ENCODE measurements around the gene TBCC. TPM values are rescaled to one million over a fixed set of nuclear protein-coding genes. Genes with fewer than 3 reads are reported as not detected.
"Not testable (repeated sequence)": the region's sequence is repeated elsewhere in the genome, so short reads cannot be mapped to it uniquely, and the experiment has no call there.

TBCC gene
- total RNA-seq, 2 donors from 2014 or later = 16.6 to 17.7 TPM

DNA sequence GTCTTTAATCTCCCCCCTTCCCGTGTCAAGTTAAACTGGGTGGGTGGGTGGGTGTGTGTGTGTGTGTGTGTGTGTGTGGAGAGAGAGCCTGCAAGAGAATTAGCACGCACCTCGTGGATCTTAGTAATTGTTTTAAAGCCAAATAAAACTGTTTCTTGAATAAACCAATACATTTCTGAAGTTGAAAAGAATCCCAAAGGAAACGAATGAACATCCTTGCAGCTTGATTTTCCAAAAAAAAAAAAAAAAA, 35.6 kb upstream of the TBCC start:
- peaks cover 27% of the 10 kb centered on the region for H3K4me1 Mint-ChIP-seq
- peaks cover 39% of the 10 kb centered on the region for H3K36me3 Mint-ChIP-seq (ENCODE audit: low read depth)
- H3K4me3 Mint-ChIP-seq = no peak overlapping the region
- H3K27ac Mint-ChIP-seq = peak overlapping the region; percentile 99
- no peaks in the 10 kb centered on the region for H3K9me3 Mint-ChIP-seq
- no peak for ATAC-seq (replicated peaks)
- no peaks in the 10 kb centered on the region for H3K27me3 Mint-ChIP-seq

- H3K4me3 Mint-ChIP-seq = no peak overlapping the region
- H3K36me3 Mint-ChIP-seq (ENCODE audit: low read depth) = peaks cover 29% of the 10 kb centered on the region
- no peaks in the 10 kb centered on the region for H3K27me3 Mint-ChIP-seq
- H3K27ac Mint-ChIP-seq = no peak overlapping the region
- ATAC-seq (replicated peaks) = no peak
- peaks cover 29% of the 10 kb centered on the region for H3K4me1 Mint-ChIP-seq
- H3K9me3 Mint-ChIP-seq = no peaks in the 10 kb centered on the region
These were observed 33.6 kb upstream of the TBCC start for GRCh38 chr6:42779521-42779920.

DNA sequence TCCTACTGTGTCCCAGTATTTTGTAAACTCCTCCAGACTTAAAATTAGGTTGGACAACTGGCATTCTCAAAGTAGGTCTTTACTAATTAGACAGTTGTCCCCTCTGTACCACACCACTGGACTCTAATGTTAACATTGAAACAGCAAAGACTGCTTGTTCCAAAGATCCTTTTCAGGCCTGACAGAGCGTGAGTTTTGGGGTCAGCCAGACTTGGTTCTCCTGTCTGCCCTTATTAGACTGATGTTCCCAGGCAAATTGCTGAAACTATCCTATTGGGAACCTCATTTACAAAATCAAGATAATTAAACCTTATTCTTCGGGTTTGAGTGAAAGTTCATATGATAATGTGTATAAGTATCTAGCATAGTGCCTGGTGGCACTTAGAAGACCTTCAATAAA, 32.2 kb upstream of the TBCC start:
- Mint-ChIP-seq H3K36me3 (ENCODE audit: low read depth) (peaks cover 17% of the 10 kb centered on the region), H3K9me3 (no peaks in the 10 kb centered on the region), H3K27ac (no peak overlapping the region), H3K4me1 (peaks cover 34% of the 10 kb centered on the region), H3K27me3 (no peaks in the 10 kb centered on the region), H3K4me3 (no peak overlapping the region)
- no peak for ATAC-seq (replicated peaks)

DNA sequence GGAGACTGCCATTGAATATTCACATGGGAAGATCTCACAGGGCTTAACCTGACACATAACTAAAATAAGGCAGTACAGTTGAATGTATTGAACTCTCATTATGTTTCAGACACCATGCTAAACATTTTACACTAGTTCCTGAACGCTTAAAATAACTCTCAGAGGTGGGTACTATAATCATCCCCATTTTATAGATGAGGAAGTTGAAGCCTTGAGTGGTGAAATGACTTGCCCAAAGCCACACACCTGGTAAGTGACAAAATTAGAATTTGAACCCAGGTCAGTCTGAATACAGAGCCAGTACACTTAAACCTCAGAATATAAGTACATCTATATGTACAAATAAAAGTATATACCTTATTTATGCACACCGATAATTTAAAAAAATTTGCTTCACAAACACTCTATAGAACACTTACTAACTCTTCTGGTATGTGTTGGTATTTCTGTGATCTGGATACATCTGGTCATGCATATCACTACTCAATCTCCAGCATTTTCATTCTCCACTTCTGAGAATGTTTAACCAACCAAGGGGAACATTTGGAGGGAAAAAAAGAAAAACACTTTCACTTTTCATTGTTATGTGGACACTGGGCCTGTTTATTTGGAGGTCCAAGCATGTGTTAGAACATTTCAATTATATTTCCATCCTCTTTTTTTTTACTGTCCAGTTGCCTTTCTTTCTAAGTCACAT, 31.4 kb upstream of the TBCC start:
- peak; percentile 9 for ATAC-seq (replicated peaks)
- H3K4me3 Mint-ChIP-seq = peak overlapping the region; percentile 43
- H3K27me3 Mint-ChIP-seq = no peaks in the 10 kb centered on the region
- peaks cover 11% of the 10 kb centered on the region for H3K36me3 Mint-ChIP-seq (ENCODE audit: low read depth)
- H3K9me3 Mint-ChIP-seq = no peaks in the 10 kb centered on the region
- H3K27ac Mint-ChIP-seq = peak overlapping the region; percentile 37
- peaks cover 40% of the 10 kb centered on the region for H3K4me1 Mint-ChIP-seq

- Mint-ChIP-seq H3K27ac (peak overlapping the region; percentile 91), H3K4me1 (peaks cover 47% of the 10 kb centered on the region), H3K4me3 (peak overlapping the region; percentile 81)
- peak; percentile 73 for ATAC-seq (replicated peaks)
- not testable (repeated sequence) for H3K27me3 Mint-ChIP-seq; H3K36me3 Mint-ChIP-seq (ENCODE audit: low read depth); H3K9me3 Mint-ChIP-seq
These were observed 29.1 kb upstream of the TBCC start for GRCh38 chr6:42774821-42775487.

DNA sequence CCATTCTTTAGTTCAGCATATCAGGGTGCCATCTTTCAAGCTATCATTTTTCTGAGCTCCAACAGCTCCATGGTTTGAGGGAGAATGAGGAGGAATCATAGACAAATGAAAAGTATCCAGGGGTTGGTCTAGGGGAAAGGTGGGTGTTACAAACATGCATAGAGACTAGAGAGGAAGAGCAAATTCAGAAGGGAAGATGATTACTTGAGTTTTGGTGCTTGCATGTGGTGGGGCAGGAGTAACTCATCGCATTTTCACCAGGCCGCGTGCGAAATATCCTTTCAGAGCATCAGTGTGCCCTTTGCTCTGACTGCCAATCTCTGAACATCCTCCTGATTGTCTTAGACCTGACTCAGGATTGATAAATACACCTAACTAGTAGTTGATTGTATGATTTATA, 28.3 kb upstream of the TBCC start:
- H3K27me3 Mint-ChIP-seq = no peaks in the 10 kb centered on the region
- H3K4me1 Mint-ChIP-seq = peaks cover 51% of the 10 kb centered on the region
- ATAC-seq (replicated peaks) = peak; percentile 45
- peak overlapping the region; percentile 81 for H3K4me3 Mint-ChIP-seq
- H3K9me3 Mint-ChIP-seq = no peaks in the 10 kb centered on the region
- H3K27ac Mint-ChIP-seq = peak overlapping the region; percentile 91
- no peaks in the 10 kb centered on the region for H3K36me3 Mint-ChIP-seq (ENCODE audit: low read depth)

DNA sequence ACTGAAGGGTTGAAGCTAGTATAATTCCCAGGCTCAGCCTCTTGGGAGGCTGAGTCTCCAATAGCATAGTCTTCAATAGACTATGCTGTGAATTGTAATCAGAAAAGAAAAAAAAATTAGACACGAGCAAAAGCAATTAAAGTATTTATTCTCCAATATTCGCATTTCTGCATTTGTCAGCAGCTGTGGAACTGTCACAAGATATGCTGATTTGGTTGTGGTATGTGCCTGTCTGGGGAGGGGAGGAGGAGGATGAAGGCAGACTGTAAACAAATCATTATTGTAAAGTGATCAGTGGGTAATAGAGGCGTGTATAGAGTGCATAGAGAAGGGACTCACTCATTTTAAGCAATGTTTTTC, 25.8 kb upstream of the TBCC start:
- no peaks in the 10 kb centered on the region for H3K27me3 Mint-ChIP-seq
- H3K4me1 Mint-ChIP-seq = peaks cover 47% of the 10 kb centered on the region
- no peak for ATAC-seq (replicated peaks)
- H3K4me3 Mint-ChIP-seq = peak overlapping the region; percentile 82
- H3K36me3 Mint-ChIP-seq (ENCODE audit: low read depth) = no peaks in the 10 kb centered on the region
- H3K9me3 Mint-ChIP-seq = no peaks in the 10 kb centered on the region
- H3K27ac Mint-ChIP-seq = peak overlapping the region; percentile 99

GRCh38 chr6:42769836-42770235, 23.9 kb upstream of the TBCC start:
- H3K9me3 Mint-ChIP-seq = no peaks in the 10 kb centered on the region
- ATAC-seq (replicated peaks) = no peak
- peaks cover 40% of the 10 kb centered on the region for H3K4me1 Mint-ChIP-seq
- H3K36me3 Mint-ChIP-seq (ENCODE audit: low read depth) = peaks cover 11% of the 10 kb centered on the region
- H3K27me3 Mint-ChIP-seq = no peaks in the 10 kb centered on the region
- H3K27ac Mint-ChIP-seq = peak overlapping the region; percentile 47
- no peak overlapping the region for H3K4me3 Mint-ChIP-seq

DNA sequence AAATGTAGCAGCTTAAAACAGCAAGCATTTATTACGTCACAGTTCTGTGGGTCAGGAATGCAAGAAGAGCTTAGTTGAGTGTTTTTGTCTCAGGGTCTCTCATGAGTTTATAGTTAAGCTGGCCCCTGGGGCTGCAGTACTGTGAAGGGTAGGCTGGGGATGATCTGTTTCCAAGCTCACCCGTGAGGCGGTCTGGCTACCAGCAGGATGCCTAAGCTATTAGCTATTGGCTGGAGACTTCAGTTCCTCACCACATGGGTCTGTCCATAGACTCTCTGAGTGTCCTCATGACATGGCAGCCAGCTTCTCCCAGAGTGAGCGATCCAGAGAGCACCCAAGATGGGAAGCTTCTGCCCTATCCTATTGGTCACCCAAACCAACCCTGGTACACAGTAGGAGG, 23.1 kb upstream of the TBCC start:
- no peak overlapping the region for H3K27ac Mint-ChIP-seq
- H3K4me1 Mint-ChIP-seq = peaks cover 33% of the 10 kb centered on the region
- no peaks in the 10 kb centered on the region for H3K9me3 Mint-ChIP-seq
- H3K27me3 Mint-ChIP-seq = no peaks in the 10 kb centered on the region
- no peak for ATAC-seq (replicated peaks)
- H3K36me3 Mint-ChIP-seq (ENCODE audit: low read depth) = peaks cover 11% of the 10 kb centered on the region
- no peak overlapping the region for H3K4me3 Mint-ChIP-seq

DNA sequence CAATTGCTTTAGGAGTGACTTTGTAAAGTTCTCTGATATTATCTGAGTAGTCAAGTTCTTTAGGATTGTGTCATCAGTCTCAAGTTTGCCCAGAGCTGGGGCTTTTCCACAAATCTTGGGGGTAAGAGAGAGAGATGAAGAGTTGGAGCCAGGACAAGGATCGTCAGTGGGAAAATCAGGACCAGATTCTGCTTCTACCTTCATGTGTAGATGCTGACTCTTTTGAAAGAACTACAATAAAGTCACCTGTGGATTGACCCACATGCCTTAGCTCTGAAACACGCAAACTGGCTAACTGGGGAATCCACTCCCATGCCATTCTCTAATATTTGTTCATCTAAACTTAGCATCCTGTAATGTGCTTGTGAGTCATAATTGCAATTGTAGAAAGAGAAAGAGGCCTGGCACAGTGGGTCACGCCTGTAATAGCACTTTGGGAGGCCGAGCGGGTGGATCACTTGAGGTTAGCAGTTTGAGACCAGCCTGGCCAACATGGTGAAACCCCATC, 20.3 kb upstream of the TBCC start:
- ATAC-seq (replicated peaks) = no peak
- H3K36me3 Mint-ChIP-seq (ENCODE audit: low read depth) = peaks cover 11% of the 10 kb centered on the region
- H3K4me3 Mint-ChIP-seq = no peak overlapping the region
- peak overlapping the region; percentile 41 for H3K27ac Mint-ChIP-seq
- H3K9me3 Mint-ChIP-seq = no peaks in the 10 kb centered on the region
- H3K27me3 Mint-ChIP-seq = no peaks in the 10 kb centered on the region
- peaks cover 15% of the 10 kb centered on the region for H3K4me1 Mint-ChIP-seq

- Mint-ChIP-seq H3K27me3 (no peaks in the 10 kb centered on the region), H3K4me3 (no peak overlapping the region), H3K36me3 (ENCODE audit: low read depth) (peaks cover 11% of the 10 kb centered on the region), H3K27ac (no peak overlapping the region), H3K9me3 (no peaks in the 10 kb centered on the region), H3K4me1 (peaks cover 10% of the 10 kb centered on the region)
- ATAC-seq (replicated peaks) = no peak
These were observed 19.2 kb upstream of the TBCC start for GRCh38 chr6:42764911-42765648.

- Mint-ChIP-seq H3K4me3 (no peak overlapping the region), H3K27me3 (no peaks in the 10 kb centered on the region), H3K27ac (no peak overlapping the region), H3K9me3 (no peaks in the 10 kb centered on the region), H3K36me3 (ENCODE audit: low read depth) (peaks cover 30% of the 10 kb centered on the region), H3K4me1 (peaks cover 14% of the 10 kb centered on the region)
- no peak for ATAC-seq (replicated peaks)
These were observed 17.0 kb upstream of the TBCC start for GRCh38 chr6:42762950-42763349.

DNA sequence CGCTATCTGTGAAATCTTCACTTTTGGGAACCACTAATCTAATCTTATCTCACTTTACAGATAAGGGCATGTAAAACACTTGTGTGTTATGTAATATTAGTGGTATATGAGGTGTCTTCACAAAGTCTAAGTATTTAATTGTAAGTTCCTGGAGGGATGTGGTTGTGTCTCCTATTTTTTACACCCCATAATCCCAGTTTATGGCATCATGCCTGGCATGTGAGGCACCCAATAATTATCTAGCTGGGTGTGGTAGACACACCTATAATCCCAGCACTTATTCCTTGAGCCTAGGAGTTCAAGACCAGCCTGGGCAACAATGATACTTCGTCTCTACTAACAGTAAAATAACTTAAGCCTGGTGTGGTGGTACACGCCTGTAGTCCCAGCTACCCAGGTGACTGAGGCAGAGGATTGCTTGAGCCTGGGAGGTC, 16.5 kb upstream of the TBCC start:
- H3K4me3 Mint-ChIP-seq = no peak overlapping the region
- peaks cover 30% of the 10 kb centered on the region for H3K36me3 Mint-ChIP-seq (ENCODE audit: low read depth)
- no peaks in the 10 kb centered on the region for H3K27me3 Mint-ChIP-seq
- peaks cover 11% of the 10 kb centered on the region for H3K4me1 Mint-ChIP-seq
- no peak for ATAC-seq (replicated peaks)
- H3K27ac Mint-ChIP-seq = no peak overlapping the region
- no peaks in the 10 kb centered on the region for H3K9me3 Mint-ChIP-seq

DNA sequence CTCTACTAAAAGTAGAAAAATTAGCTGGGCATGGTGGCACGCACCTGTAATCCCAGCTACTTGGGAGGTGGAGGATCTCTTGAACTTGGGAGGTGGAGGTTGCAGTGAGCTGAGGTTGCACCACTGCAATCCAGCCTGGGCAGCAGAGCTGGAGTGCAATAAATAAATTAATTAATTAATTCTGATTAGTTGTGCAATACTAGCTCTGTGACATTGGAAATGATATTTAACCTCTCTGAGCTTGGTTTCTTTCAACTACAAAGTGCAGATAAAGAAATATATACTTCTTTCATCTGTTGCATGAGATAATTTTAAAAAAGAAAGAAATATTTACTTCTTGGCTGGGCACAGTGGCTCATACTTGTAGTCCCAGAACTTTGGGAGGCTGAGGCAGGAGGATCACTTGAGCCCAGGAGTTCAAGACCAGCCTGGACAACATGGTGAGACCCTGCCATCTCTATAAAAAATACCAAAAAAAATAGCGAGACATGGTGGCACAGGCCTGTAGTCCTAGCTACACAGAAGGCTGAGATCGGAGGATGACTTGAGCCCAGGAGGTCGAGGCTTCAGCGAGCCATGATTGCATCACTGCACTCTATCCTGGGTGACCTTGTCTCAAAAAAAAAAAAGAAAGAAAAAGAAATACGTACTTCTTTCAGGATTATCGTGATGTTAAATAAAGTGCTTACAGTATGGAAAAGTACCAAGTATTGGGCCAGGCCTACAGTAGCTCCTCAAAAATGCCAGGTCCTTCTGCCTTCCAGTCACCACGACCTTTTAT, 15.6 kb upstream of the TBCC start:
- no peaks in the 10 kb centered on the region for H3K9me3 Mint-ChIP-seq
- peaks cover 10% of the 10 kb centered on the region for H3K4me1 Mint-ChIP-seq
- no peak for ATAC-seq (replicated peaks)
- peaks cover 30% of the 10 kb centered on the region for H3K36me3 Mint-ChIP-seq (ENCODE audit: low read depth)
- no peaks in the 10 kb centered on the region for H3K27me3 Mint-ChIP-seq
- H3K4me3 Mint-ChIP-seq = no peak overlapping the region
- H3K27ac Mint-ChIP-seq = no peak overlapping the region

All from activated T-helper 17 cell treated with anti-CD3 and anti-CD28 coated beads, Interleukin-2, amount 50 U/mL, for 72 hours (primary cell).